GM21367 (cell line): ENCODE data around the gene CACNA1H.
"Not testable (repeated sequence)": the region's sequence is repeated elsewhere in the genome, so short reads cannot be mapped to it uniquely, and the experiment has no call there.

Experiments
- ATAC-seq: cut with Tn5 transposase; IDR thresholded peaks from one replicate; pipeline ENCODE4 v1.9.1; 2021; ENCODE audit not compliant: unreplicated experiment

CACNA1H gene

DNA sequence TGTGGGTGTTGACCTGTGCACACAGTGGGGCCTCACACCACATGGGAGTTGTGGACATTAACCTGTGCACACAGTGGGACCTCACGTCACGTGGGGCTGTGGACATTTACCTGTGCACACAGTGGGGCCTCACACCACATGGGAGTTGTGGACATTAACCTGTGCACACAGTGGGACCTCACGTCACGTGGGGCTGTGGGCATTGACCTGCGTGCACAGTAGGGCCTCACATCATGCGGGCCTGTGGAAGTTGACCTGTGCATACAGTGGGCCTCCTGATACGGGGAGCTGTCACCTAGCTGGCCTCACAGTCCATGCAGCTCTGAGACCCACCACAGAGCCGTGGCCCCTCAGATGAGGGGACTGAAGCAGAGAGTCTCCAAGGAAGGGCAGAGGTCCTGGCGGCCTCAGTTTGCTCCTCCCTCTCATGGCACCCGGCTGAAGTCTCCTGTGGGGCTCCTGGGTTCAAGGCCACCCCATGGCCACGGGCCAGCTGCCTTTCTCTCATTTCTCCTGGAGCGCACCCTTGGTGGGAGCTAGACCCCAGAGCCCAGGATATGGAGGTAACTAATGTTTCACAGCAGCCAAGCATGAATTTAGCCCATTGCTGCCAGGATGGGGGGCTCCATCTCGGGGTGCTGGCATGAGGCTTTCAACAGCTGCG is 21.0 kb downstream of the CACNA1H start:
- ATAC-seq = no peak

DNA sequence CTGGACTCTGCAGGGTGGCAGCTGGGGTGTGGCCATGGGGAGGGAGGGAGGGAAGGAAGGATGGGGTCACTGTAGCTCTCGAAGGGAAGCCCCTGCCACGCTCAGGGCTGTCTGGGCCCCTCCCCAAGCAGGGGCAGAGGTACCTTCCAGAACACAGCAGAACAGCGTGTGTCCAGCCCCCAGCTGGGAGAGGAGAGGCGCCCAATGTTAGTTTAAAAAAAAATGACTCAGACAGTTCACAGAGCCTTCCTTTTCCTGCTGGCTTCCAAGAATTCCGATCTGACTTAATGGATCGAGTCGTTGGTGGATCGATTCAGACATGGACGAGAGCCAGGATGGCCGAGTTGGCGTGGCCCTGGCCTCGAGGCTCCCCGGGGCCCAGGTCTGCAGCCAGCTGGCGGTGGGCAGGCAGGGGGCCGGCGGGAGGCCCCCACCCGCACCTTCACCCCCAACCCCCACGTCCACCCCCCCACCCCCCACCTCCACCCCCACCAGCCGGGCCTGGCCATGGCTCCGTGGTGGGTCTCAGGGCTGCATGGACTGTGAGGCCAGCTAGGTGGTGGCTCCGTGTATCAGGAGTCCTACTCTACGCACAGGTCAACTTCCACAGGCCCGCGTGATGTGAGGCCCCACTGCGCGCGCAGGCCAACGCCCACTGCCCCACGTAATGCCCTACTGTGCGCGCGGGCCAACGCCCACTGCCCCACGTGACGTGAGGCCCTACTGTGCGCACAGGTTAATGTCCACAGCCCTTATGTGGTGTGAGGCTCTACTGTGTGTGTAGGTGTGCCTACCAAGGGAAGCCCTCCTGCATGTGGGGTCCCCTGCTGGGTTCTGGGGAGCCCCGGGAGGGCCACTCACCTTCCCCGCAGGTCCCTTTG is 21.8 kb downstream of the CACNA1H start:
- no peak for ATAC-seq

DNA sequence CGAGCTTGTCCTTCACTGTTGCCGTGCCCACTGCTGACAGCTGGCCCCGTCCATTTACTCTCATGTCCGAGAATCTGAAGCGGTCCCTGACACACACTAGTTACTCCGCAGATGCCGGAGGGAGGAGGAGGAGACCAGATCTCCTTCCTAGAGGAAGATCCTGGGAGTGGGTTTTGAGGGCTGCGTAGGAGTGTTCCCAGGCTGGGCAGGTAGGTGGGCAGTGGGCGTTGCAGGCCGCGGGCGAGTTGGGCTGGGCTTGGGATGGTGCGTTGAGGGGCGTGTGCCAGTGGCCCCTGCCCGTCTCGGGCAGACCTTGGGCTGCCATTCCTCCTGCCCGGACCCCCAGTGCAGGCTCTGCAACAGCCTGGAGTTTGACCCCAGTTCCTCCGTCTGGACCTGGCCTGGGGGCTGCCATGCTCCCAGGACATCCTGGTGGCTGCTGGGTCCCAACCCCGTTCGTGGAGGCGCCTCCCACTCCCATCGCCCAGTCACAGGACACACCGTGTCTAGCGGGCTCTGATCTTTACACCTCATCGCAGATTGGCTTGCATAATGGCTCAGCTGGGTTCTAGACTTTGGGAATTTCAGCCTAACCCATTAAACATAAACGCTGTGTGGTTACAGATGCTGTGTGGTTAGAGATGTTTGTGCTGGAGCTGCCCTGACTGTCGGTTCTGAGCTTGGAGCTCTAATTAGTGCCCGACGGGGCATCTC is 22.8 kb downstream of the CACNA1H start:
- ATAC-seq = no peak

DNA sequence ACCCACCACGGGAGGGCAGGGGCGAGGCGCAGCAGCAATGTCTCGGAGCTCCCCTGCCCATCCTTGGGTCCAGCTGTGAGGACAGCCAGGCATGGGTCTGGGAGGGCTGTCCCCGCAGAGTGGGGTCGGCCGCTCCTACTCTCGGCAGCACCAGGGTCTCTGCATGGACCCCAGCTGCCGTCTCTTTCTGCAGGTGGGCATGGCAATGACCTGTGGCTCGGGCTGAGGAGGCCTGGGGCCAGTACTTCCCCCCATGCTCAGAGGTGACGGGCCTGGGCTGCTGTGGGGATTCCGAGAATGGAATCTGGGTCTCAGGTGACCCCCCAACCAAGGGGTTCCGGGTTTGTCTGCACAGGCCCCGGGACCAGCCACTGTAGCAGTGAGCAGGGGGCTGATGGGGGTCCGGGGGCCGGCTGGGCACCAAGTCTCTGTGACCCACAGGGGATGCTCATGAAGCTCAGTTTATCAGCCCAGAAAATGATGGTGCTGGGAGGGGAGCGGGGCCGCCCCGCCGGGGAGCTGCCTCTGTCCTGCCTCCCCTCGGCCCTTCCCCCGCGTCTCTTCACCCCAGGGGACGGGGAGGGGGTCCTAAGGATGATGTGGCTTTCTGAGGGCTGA is 23.5 kb downstream of the CACNA1H start:
- no peak for ATAC-seq

DNA sequence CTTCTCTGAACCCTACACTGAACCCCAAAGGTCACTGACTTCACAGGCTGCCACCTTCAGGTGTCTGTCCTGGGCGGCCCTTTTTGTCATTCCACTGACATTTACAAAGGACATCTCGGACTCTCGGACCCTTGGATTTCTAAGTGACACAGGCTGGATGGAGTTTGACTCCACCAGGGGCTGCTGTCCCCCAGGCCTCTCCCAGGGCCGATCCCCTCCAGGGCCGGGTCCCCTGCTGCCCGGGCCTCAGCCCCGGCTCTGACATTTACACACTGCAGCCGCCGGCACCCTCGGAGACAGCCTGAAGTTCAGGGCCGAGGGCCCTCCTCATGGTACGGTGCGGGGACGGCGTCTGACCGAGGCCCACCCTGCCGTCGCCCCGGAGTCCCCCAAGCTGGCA is 24.1 kb downstream of the CACNA1H start:
- no peak for ATAC-seq

DNA sequence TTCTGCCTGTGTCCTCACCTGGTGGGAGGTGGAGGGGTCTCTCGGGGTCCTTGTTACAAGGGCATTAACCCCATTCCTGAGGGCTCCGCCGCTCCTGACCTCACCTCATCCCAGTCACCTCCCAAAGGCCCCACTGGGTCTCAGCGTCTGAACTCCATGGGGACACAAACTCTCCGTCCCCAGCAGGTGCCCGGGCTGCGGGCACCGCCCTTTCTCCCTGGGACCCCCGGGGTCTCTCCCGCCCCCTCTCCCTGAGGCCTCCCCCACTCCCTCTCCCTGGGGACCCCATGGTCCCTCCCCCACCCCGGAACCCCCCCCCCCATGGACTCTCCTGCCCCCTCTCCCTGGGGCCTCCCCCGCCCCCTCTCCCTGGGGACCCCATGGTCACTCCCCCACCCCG is 24.8 kb downstream of the CACNA1H start:
- ATAC-seq = no peak

DNA sequence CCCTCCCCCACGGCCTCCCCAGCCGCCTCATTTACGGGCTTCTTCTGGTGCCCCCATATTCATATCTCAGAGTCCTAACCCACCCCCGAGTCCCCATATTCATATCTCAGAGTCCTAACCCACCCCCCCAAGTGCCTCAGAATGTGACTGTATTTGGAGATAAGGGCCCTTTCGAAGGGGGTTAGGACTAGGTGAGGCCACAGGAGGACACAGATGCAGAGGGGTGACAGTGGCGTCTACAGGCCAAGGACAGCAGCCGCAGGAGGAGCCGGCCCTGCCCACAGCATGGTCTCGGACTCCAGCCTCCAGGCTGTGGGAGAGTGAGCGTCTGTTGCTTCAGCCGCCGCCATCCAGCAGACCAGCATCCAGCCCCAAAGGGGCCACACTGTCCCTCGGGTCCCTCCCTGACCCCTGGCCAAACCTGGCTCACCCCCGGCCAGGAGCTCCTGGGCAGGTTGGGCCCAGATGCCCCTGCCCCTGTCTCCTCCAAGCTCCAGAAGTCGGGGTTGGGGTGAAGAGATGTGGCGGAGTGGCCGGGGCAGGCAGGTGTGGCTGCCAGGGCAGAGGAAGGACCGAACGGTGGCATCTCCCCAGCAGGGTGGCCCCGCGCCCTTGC is 25.5 kb downstream of the CACNA1H start:
- no peak for ATAC-seq

DNA sequence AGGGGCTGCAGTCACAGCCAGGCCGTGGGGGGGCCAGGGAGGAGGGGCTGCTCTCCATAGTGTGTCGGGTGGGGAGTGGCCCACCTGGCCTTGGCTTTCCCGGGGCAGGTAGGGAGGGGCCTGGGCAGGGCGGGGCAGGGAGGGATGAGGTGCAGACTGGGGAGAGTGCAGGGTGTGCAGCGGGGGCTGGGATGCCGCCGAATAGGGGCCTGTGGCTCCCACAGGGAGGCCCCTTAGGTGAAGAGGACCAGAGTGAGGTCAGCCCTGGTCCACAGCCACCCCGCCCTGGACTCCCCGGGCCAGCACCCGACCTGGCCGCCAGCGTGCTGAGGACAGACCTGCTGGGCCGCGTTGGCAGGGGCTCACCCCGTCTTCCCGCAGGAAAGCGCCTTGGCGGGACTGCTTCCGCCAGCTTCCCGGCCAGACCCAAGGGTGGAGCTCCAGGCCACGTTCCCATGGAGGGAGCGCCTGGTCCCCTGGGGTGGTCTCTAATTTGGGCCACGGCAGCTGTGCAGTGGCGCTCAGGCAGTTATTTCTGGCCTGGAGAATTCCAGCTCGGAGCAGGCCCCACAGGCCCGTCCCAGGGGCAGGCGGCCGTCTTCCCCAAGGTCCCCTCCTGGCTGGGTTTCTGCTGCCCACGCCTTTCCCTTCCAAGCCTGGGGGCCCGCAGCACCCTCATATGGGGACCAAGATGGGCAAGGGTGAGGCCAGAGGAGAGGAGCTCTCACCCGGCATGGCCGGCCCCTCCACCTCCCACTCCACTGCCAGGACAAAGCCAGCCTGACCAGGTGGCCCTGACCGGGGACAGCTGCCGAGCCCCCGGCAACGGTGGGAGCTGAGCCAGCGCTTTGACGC is 27.9 kb downstream of the CACNA1H start:
- ATAC-seq = no peak

DNA sequence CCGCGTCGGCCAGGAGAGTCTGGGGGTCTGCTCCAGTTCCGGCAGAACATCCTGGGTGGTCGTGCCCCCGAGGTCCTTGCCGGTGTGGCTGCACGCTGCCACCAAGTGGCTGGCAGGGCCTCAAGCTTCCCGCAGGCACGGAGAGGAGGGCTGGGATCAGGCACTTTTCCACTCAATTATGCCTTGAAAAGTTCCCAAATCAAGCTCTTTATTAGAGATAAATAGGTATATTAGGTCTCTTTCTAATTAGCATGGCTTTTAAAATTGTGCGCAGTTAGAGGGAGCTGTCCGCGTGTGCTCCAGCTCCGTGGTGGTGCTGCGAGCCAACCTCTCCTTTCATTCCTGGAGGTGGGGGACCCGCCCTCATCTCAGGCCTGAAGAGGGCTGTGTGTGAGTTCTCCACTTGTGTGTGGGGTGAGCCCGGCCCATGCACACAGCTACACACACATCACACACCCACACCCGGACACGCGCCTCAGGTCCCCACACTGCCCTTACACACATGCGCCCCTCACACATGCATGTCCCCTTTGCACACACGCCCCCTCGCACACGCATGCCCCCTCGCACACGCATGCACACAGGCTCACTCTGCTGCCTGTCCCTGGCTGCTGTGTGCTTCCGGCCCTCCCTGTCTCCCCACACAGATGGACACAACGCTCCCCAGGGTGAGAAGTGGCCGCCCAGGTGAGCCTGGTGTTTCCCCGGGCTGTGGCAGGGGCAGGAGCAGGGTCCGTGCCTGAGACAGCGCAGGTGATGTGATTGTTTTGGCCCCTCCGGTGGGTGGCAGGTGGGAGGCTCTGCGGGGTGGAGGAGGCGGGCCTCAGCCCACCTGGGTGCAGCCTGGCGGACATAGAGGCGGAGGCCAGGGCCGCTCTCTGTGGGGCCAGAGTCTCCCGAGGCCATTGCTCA is 28.8 kb downstream of the CACNA1H start:
- no peak for ATAC-seq

DNA sequence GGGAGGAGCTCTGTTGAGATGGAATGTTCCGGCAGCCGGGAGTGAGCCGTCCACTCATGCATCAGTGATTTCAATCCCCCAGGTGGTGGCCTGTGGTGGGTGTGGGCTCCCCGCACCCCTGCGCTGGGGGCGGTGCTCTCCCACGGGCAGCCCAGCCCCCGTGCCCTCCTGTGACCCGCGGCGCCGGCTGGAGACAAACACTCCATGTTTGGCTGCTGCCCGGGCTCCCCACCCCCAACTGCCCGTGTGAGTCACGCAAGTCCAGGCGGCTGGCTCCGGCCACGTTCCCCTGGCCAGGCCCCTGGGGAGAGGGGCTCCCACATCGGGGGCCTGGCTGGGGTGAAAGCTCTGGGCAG is 29.4 kb downstream of the CACNA1H start:
- ATAC-seq = no peak

DNA sequence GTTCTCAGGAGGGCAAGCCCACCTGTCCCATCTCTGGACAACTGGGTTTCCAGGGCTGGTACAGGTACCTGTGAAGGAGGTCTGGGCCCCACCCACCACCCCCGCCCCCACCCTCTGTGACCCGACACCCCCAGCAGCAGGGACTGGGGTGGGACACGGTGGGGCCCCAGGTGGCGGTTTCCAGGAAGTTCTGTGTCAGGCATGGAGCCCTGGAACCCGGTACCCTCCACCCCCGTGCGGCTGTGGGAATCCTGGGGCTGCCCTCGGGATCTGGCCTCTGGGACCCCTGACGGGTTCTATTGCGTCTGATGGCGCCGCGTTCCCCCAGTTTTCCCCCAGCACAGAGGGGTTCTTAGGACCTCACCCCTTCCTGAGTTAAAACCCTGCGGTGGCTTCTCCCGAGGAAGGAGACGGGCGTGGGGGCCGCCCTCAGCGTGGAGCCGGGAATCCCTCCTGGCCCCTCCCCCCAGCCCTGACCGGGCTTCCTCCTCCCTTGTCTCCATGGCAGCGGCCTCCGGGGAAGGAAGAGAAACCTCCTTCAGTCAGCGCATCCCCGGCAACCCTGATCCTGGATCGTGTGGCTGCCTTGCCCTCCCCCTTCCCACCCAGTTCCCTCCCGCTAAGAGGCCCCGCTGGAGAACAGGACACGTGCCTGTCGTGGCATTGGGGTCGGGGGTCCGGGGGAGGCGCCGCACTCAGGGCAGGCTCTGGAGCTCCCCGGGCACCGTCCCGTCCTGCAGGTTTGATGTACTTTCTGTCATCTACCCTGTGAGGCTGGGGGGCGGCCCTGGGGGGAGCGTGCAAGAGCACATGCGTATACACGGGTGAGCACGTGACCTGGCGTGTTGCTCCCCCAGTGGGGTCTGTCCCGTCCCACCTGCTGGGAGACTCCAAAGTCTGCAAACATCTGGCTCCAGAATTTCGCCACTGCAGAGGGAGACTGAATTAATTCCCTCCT is 30.3 kb downstream of the CACNA1H start:
- ATAC-seq = no peak

DNA sequence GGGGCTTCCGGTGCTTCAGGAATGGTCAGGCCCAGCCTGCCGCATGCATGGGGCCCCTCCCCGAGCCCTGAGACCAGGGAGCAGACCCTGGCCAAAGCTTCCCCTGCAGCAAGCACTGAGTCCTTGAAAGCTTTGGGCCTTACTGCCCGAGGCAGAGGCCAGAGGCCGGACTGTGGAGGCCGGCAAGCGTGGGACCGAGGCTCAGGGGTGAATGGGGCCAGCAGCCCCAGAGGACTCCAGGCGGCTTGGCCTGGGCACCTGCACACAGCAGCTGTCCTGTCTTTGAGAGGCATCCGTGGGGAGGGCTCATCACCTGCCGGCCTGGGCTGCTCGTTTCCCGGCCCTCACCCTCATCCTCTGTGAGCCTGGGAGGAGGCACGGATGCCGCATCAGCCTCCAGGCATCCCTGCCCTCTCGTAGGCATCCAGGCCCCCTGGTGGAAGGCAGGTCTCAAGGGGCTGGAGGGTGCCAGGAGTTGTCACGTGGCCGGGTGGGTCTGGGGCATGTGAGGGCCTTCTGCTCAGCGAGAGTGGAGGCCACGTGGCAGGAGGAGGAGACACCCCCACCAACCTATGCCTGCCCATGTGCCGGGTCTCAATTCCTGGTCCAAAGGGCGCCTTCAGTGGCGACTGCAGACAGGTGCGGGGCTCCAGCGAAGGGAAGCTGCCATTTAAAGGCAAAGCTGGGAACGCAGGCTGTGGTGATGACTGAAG is 31.4 kb downstream of the CACNA1H start:
- no peak for ATAC-seq

DNA sequence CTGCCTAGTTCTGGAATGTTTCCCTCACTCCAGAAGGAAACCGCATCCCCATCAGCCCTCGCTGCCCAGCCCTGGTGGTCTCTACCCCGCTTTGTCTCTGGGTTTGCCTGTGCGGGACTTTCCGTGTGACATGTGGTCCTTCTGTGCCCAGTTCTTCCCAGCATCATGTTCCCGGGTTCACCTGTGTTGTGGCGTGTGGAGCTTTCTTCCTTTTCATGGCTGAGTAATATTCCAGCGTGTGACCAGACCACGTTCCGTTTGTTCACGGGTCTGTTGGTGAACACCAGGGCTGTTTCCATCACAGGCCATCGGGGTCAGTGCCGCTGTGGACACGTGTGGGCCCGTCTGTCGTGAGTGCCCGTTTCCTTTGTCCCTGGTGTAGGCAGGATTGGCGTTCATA is 32.1 kb downstream of the CACNA1H start:
- ATAC-seq = no peak

DNA sequence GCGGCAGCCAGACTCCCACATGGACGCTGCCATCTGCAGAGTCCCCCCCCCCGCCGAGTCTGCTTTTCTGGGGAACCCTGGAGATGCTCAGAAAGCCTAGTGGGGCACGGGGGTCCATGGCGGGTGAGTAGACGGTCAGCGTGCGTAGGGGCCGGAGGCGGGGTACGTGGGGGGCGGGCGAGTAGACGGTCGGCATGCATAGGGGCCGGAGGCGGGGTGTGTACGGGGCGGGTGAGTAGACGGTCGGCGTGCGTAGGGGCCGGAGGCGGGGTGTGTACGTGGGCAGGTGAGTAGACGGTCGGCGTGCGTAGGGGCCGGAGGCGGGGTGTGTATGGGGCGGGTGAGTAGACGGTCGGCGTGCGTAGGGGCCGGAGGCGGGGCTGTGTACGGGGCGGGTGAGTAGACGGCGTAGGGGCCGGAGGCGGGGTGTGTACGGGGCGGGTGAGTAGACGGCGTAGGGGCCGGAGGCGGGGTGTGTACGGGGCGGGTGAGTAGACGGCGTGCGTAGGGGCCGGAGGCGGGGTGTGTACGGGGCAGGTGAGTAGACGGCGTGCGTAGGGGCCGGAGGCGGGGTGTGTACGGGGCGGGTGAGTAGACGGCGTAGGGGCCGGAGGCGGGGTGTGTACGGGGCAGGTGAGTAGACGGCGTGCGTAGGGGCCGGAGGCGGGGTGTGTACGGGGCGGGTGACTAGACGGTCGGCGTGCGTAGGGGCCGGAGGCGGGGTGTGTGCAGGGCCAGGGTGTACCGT is 32.7 kb downstream of the CACNA1H start:
- ATAC-seq = not testable (repeated sequence)

DNA sequence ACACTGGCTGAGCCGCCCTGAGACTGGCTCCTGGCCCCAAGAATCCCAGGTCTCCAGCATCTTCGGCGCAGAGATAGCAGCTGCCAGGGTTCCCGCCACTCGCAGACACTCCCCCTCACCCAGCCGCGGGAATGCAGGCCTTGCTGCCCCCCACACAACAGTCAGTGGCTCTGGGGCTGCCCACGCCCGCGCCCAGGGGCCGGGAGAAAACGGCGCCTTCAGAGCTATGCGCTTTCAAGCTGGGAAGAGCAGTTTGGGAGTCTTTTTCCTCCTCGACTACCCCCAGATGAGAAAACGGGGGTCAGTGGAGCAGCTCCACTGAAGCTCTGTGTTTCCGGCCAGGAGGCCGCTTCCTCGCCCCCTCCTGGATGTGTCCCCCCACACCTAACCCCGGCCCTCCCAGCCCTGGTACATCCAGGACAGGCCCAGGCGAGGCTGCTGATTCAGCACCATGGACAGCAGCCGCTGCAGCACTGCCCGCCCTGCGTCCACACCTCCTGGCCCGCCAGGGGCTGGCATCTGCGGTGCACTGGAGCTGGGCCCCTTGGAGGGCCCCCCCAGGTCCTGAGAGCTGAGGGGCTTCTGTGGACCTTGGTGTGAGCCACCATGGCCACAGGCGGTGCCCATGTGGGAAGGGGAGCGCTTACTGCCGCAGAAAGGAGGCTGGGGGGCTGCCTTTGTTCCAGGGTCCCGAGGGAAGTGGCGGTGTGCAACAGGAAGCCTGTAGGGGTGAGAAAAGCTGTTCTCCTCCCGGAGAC is 35.7 kb downstream of the CACNA1H start:
- no peak for ATAC-seq

DNA sequence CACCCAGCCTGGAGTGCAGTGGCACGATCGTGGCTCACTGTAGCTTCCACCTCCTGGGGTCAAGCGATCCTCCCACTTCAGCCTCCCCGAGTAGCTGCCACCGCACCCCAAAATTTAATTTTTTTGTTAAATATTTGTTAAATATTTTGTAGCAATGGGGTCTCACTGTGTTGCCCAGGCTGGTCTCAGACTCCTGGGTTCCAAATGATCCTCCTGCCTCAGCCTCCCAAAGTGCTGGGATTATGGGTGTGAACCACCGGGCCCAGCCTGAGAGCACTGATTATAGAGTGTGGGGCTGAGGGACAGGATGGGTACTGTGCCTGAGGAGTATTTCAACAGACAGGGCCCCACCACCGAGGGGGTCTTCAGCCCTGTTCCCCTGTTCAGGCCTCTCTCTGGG is 36.5 kb downstream of the CACNA1H start:
- ATAC-seq = no peak
